GM13976 (cell line): ENCODE results near the gene NGLY1.

Experiments used
- DNase-seq: peaks from one replicate; pipeline ENCODE4 v3.0.0; 2012; ENCODE audit warnings: low spot score
- CTCF ChIP-seq: IDR thresholded peaks from 2 replicates; pipeline ENCODE4 v1.5.1; 2012; ENCODE audit warnings: borderline replicate concordance, mild to moderate bottlenecking; ENCODE audit not compliant: insufficient read depth; ENCODE audit errors: extremely low read depth, missing control alignments, control extremely low read depth
- in situ Hi-C: fragments of 300-500 bp; cut with MboI; formaldehyde crosslinking; loops from one replicate; pipeline ENCODE4 v1.12.0; 2022; ENCODE audit warnings: low sequenced_read_pairs, mixed read lengths, inconsistent platforms; ENCODE audit not compliant: unreplicated experiment

Gene NGLY1

GRCh38 chr3:25780618-25781017, 2.6 kb downstream of the NGLY1 start:
- in situ Hi-C loops: no loop called here
- no peak for DNase-seq
- no peak for TF ChIP-seq CTCF

- DNase-seq: peak; percentile 12
- in situ Hi-C loops: no loop called here
- TF ChIP-seq CTCF: no peak
Observed at GRCh38 chr3:25775936-25776335, 7.3 kb downstream of the NGLY1 start.

GRCh38 chr3:25768851-25769250, 14.4 kb downstream of the NGLY1 start:
- in situ Hi-C loops: no loop called here
- DNase-seq: no peak

GRCh38 chr3:25751725-25752124, 31.5 kb downstream of the NGLY1 start:
- DNase-seq: no peak
- TF ChIP-seq CTCF: no peak
- in situ Hi-C loops: no loop called here

More at GRCh38 chr3:25768851-25769250, 14.4 kb downstream of the NGLY1 start:
- TF ChIP-seq CTCF: no peak

GRCh38 chr3:25751048-25751447, 32.2 kb downstream of the NGLY1 start:
- in situ Hi-C loops: no loop called here
- TF ChIP-seq CTCF: no peak
- no peak for DNase-seq

GRCh38 chr3:25749031-25749581, 34.1 kb downstream of the NGLY1 start:
- TF ChIP-seq CTCF: no peak
- no peak for DNase-seq
- in situ Hi-C loops: no loop called here
